ENCODE measurements around the gene RPTOR.

Gene RPTOR

DNA sequence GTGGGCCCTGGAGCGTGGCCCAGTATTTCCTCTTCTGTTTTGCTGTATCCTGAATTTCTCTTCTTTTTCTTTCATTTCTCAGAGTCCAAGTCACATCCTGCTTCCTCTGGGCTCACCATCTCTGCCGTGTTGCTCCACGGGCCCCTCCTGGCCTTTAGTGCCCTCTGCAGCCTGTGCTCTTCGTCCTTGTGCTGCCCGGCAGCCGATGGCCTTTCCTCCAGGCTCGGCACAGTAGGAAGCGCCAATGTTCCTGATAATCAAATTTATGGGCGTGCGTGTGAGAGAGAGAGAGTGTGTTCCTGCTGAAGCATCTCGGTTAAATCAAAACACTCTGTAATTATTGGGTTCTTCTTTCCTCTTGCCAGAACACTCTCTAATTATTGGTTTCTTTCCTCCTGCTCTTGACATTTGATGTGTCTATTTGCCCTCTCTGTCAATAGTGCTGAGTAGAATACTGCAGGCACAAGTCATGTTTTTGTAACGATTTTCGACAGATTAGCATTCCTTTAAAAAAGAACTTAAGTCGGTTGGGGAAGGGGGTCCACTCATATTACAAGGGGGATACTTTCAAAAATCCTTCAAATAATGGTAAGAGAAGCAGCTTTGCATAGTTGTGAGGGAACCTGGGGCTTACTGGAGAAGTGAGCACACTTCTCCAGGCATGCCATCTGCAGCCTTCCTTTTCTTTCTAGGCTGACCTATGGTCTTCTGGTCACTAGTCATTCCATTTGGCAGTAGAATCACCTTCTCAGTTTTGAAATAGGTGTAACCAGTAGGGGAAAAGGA lies 126.6 kb downstream of the RPTOR start:
- no peak for DNase-seq (ENCODE audit: low read depth, low spot score)
- POLR2A ChIA-PET = no interaction called here
- H3K4me3 ChIP-seq (ENCODE audit: low read depth, low read length) = no peak overlapping the region

DNA sequence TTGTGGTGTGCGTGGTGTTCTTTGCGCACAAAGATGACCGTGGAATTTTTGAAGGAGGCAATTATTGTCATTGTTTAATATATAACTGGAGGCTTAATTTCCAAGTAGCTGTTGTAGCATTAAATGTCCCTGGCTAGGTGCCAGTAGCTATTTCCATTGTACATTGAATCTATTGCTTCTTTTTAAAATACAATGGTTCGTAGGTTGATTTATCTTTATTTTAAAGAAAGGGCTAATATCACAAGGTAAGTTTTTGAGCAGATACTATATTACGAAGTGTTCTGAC lies 127.1 kb downstream of the RPTOR start:
- CTCF ChIA-PET = interaction anchor here (0.9 to 2.3 kb wide), 2 partner anchors 10 to 96 kb away, joined by 3 to 6 read pairs; no protein-coding TSS in a partner anchor
- H3K4me3 ChIP-seq (ENCODE audit: low read depth, low read length) = no peak overlapping the region
- POLR2A ChIA-PET = no interaction called here
- TF ChIP-seq, protein P1, sequence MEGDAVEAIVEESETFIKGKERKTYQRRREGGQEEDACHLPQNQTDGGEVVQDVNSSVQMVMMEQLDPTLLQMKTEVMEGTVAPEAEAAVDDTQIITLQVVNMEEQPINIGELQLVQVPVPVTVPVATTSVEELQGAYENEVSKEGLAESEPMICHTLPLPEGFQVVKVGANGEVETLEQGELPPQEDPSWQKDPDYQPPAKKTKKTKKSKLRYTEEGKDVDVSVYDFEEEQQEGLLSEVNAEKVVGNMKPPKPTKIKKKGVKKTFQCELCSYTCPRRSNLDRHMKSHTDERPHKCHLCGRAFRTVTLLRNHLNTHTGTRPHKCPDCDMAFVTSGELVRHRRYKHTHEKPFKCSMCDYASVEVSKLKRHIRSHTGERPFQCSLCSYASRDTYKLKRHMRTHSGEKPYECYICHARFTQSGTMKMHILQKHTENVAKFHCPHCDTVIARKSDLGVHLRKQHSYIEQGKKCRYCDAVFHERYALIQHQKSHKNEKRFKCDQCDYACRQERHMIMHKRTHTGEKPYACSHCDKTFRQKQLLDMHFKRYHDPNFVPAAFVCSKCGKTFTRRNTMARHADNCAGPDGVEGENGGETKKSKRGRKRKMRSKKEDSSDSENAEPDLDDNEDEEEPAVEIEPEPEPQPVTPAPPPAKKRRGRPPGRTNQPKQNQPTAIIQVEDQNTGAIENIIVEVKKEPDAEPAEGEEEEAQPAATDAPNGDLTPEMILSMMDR (IDR thresholded peaks at IDR 0.05; ENCODE audit: insufficient read depth, low read length, missing control alignments) = no peak
- no peak for DNase-seq (ENCODE audit: low read depth, low spot score)

More for the DNA sequence above, 126.6 kb downstream of the RPTOR start:
- TF ChIP-seq, protein P1 (IDR thresholded peaks at IDR 0.05; ENCODE audit: insufficient read depth, low read length, missing control alignments) = no peak
- CTCF ChIA-PET = interaction anchor here (2.3 kb wide), 1 partner anchor 96 kb away, joined by 6 read pairs; no protein-coding TSS in a partner anchor

DNA sequence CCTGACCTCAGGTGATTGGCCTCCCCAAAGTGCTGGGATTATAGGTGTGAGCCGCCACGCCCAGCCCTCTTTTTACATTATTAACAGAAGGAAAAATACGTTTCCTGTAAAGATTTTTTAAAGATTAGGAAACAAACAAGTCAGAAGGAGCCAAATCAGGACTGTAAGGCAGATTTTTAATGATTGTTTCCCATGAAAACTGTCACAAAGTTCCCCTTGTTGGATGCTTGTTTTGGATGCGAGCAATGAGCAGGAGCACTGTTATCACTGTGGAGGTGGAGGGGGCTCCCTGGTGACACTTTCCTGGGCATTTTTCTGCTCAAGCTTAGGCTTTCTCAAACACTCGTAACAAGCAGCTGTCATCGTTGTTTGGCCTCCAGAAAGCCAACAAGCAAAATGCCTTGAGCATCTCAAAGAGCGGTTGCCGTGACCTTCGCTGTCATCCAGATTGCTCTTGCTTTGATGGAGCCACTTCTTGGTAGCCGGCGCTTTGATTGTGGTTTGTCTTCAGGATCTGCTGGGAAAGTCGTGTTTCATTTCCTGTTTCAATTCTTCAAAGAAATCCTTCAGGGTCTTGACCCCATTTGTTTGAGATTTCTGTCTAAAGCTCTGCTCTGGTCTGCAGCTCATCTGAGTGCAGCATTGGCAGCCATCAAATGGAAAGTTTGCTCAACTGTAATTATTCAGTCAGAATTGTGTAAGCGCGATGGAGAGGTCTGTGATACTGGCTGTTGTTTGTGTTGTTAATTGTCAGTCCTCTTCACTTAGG lies 128.7 kb downstream of the RPTOR start:
- ChIA-PET POLR2A (no interaction called here), CTCF (no interaction called here)
- TF ChIP-seq, protein P1 (IDR thresholded peaks at IDR 0.05; ENCODE audit: insufficient read depth, low read length, missing control alignments) = no peak
- H3K4me3 ChIP-seq (ENCODE audit: low read depth, low read length) = no peak overlapping the region
- DNase-seq (ENCODE audit: low read depth, low spot score) = no peak

GRCh38 chr17:80675438-80676095 lies 130.9 kb downstream of the RPTOR start:
- no peak for DNase-seq (ENCODE audit: low read depth, low spot score)
- no peak overlapping the region for H3K4me3 ChIP-seq (ENCODE audit: low read depth, low read length)
- ChIA-PET POLR2A (no interaction called here), CTCF (no interaction called here)
- TF ChIP-seq, protein P1 (IDR thresholded peaks at IDR 0.05; ENCODE audit: insufficient read depth, low read length, missing control alignments) = no peak

DNA sequence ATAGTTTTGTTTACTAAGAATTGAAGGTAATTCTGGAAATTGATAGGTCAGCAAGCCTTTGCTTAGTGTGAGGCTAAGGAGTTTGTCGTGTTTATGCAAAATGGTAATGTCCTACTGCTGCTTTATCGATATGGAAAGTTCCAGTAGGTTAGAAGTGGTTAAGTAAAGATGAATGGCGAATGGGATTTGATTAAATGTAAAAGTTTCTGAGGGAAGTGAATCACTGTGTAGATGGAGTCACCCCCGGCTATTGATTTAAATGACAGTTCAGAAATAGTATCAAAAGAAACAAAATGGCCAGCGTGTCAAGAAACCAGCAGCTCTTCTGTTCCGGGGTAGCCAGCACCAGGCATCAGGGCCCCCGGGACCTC lies 131.4 kb downstream of the RPTOR start:
- POLR2A ChIA-PET = no interaction called here
- CTCF ChIA-PET = no interaction called here

More for the DNA sequence above, 131.4 kb downstream of the RPTOR start:
- no peak overlapping the region for H3K4me3 ChIP-seq (ENCODE audit: low read depth, low read length)
- DNase-seq (ENCODE audit: low read depth, low spot score) = no peak
- TF ChIP-seq, protein P1 (IDR thresholded peaks at IDR 0.05; ENCODE audit: insufficient read depth, low read length, missing control alignments) = no peak
